GM12892 (cell line): Measurements from ENCODE around the gene SLC35F1.

Experiments used
- POLR2A ChIP-seq: IDR thresholded peaks from 2 replicates; pipeline ENCODE4 v1.6.1; 2011; ENCODE audit warnings: low read depth, low read length, control low read depth
- POLR2AphosphoS5 ChIP-seq: IDR thresholded peaks from 2 replicates; pipeline ENCODE4 v1.6.1; 2011; ENCODE audit warnings: low read depth, low read length, control low read depth

DNA sequence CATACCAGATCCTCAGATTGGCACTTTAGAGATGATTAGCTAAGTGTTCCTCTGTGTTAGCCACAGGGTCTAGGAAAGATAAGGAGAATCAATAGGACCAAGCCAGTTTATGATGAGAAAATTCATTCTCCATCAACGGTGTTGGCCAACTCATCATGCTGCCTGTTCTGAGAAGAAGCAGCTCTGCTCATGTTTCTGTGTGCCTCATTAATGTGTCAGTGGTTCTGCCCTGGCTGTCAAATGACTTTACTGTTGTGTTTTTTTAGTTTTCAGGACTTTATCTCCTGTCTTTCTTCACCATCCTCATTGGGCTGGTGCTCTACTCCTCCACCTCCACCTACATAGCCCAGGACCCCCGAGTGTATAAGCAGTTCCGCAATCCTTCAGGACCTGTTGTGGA, 406.7 kb downstream of the SLC35F1 start:
- no peak for TF ChIP-seq POLR2A
- no peak for TF ChIP-seq POLR2AphosphoS5
